Prostate gland (tissue), 2 donors: ENCODE measurements around the gene SS18L1. TPM values are rescaled to one million over a fixed set of nuclear protein-coding genes. Genes with fewer than 3 reads are reported as not detected.
A peak's percentile ranks its signal among the peaks of the same experiment; 100 is the strongest.

ENCODE experiments used
- DNase-seq: peaks from one replicate; pipeline ENCODE4 v3.0.0-alpha.2; 2019; ENCODE audit warnings: low spot score
- H3K27ac ChIP-seq, 2 donors: fragments of 200-600 bp; sonication (generic); 2 replicates each; pipeline ENCODE4 v1.5.1; 2017 to 2019
- H3K27me3 ChIP-seq: fragments of 200-600 bp; sonication (generic); replicated peaks from 2 replicates; pipeline ENCODE4 v1.5.1; 2019; ENCODE audit not compliant: insufficient read depth
- H3K36me3 ChIP-seq, 2 donors: fragments of 200-600 bp; sonication (generic); 1 replicate in 1 of 2; 2 replicates in 1 of 2; pipeline versions ENCODE4 v1.5.1 to v1.8.1; 2017 to 2019
- H3K4me1 ChIP-seq: fragments of 200-600 bp; sonication (generic); replicated peaks from 2 replicates; pipeline ENCODE4 v1.5.1; 2019
- H3K4me3 ChIP-seq, 2 donors: fragments of 200-600 bp; sonication (generic); 2 replicates each; pipeline ENCODE4 v1.5.1; 2017 to 2019
- H3K9me3 ChIP-seq: fragments of 200-600 bp; sonication (generic); 2 replicates; pipeline ENCODE4 v1.5.1; 2017
- CTCF ChIP-seq, 4 experiments: fragments of 200-600 bp in 2 of 4; fragments of 450-650 bp in 2 of 4; sonication (generic) in 2 of 4; IDR thresholded peaks; 1 replicate in 3 of 4; 2 replicates in 1 of 4; pipeline ENCODE4 v1.5.1; 2016 to 2019; ENCODE audit warnings: antibody characterized with exemption in 4 of 4, mild to moderate bottlenecking in 2 of 4, moderate library complexity in 2 of 4
- POLR2A ChIP-seq: fragments of 450-650 bp; IDR thresholded peaks from one replicate; pipeline ENCODE4 v1.6.1; 2016; ENCODE audit warnings: antibody characterized with exemption, mild to moderate bottlenecking
- POLR2AphosphoS5 ChIP-seq: sonication (generic); formaldehyde crosslinking; IDR thresholded peaks from one replicate; pipeline ENCODE4 v1.6.1; 2017; ENCODE audit warnings: antibody characterized with exemption
- WGBS: methylation state at CpG from one replicate; pipeline ENCODE4 v1.1.5; 2018; 5-methylcytosine and 5-hydroxymethylcytosine counted together
- intact Hi-C: fragments of 100-400 bp; cut with DNase I; formaldehyde crosslinking; loops from one replicate; pipeline ENCODE4 v1.14.2; 2022
- total RNA-seq, 2 donors: library from RNA; depleted of rRNA; stranded (reverse); fragments of >200 nt; gene quantifications; one replicate each; pipeline ENCODE4 v1.1.0, GENCODE V29; 2016

The SS18L1 gene
- total RNA-seq, 2 donors from 2014 or later, result 17.9 to 32.7 TPM

- no peak overlapping the region for H3K27ac ChIP-seq
- no peaks in the 10 kb centered on the region for H3K4me1 ChIP-seq
- peaks cover 13 to 41% of the 10 kb centered on the region in 2 donors for H3K36me3 ChIP-seq
- intact Hi-C loops, result no loop called here
- TF ChIP-seq POLR2A, result no peak
- TF ChIP-seq CTCF (IDR thresholded peaks at IDR 0.05), result no peak
- TF ChIP-seq POLR2AphosphoS5, result no peak
- H3K9me3 ChIP-seq, result no peaks in the 10 kb centered on the region
- no peak overlapping the region for H3K4me3 ChIP-seq
- no peak for DNase-seq
- 86% methylated on average over 12 of the region's 12 CpGs for WGBS
- H3K27me3 ChIP-seq, result no peaks in the 10 kb centered on the region
These were observed 9.7 kb upstream of the SS18L1 start for GRCh38 chr20:62133864-62134263.

- WGBS, result 64% methylated on average over 9 of the region's 11 CpGs
- H3K36me3 ChIP-seq, result peaks cover 21 to 47% of the 10 kb centered on the region in 2 donors
- H3K27ac ChIP-seq, result no peak overlapping the region
- DNase-seq, result no peak
- H3K27me3 ChIP-seq, result no peaks in the 10 kb centered on the region
- no peaks in the 10 kb centered on the region for H3K9me3 ChIP-seq
- intact Hi-C loops, result loop anchor here (5.0 kb wide), 1 partner anchor 122 kb away; no protein-coding TSS in a partner anchor
- H3K4me1 ChIP-seq, result no peaks in the 10 kb centered on the region
- TF ChIP-seq POLR2A (no peak), CTCF (IDR thresholded peaks at IDR 0.05) (no peak), POLR2AphosphoS5 (no peak)
- H3K4me3 ChIP-seq, result no peak overlapping the region
These were observed 8.8 kb upstream of the SS18L1 start for GRCh38 chr20:62134735-62135231.

- peaks cover 20 to 46% of the 10 kb centered on the region in 2 donors for H3K36me3 ChIP-seq
- TF ChIP-seq POLR2AphosphoS5 (no peak), POLR2A (no peak), CTCF (IDR thresholded peaks at IDR 0.05) (no peak)
- intact Hi-C loops, result loop anchor here (2.0 to 5.0 kb wide), 2 partner anchors 109 to 123 kb away; no protein-coding TSS in a partner anchor
- H3K4me1 ChIP-seq, result peaks cover 5% of the 10 kb centered on the region
- 88% methylated on average over 8 of the region's 8 CpGs for WGBS
- no peak for DNase-seq
- H3K27me3 ChIP-seq, result no peaks in the 10 kb centered on the region
- no peaks in the 10 kb centered on the region for H3K9me3 ChIP-seq
- no peak overlapping the region for H3K4me3 ChIP-seq
- H3K27ac ChIP-seq, result no peak overlapping the region
These were observed 7.8 kb upstream of the SS18L1 start for GRCh38 chr20:62135573-62136266.

GRCh38 chr20:62136283-62137091, 7.1 kb upstream of the SS18L1 start:
- Histone ChIP-seq H3K27ac (no peak overlapping the region), H3K4me1 (peaks cover 6% of the 10 kb centered on the region), H3K9me3 (no peaks in the 10 kb centered on the region), H3K36me3 (peaks cover 19 to 38% of the 10 kb centered on the region in 2 donors), H3K4me3 (no peak overlapping the region), H3K27me3 (no peaks in the 10 kb centered on the region)
- intact Hi-C loops, result loop anchor here (2.0 to 5.0 kb wide), 2 partner anchors 110 to 124 kb away; no protein-coding TSS in a partner anchor
- peak; percentile 28 to 78 (median 72) for TF ChIP-seq CTCF (IDR thresholded peaks at IDR 0.05)
- TF ChIP-seq POLR2AphosphoS5, result peak; percentile 66
- no peak for TF ChIP-seq POLR2A
- WGBS, result 48% methylated on average over 8 of the region's 8 CpGs
- DNase-seq, result peak; percentile 65
